HepG2 (cell line): ENCODE measurements around the gene RNPC3. TPM values are rescaled to one million over a fixed set of nuclear protein-coding genes. Genes with fewer than 3 reads are reported as not detected.

Experiments
- ATAC-seq: fragments of 200-7000 bp; cut with Tn5 transposase; 3 replicates; pipeline ENCODE4 v1.9.1; 2020; ENCODE audit warnings: mild to moderate bottlenecking, moderate library complexity
- BruUV-seq: library from RNA; stranded (reverse); fragments of 400-500 nt; replicated peaks from 2 replicates; lab custom pipeline; 2021; lab: Mats Ljungman, UMichigan
- CTCF ChIA-PET: fragments of 300-600 bp; formaldehyde crosslinking; extraction: SDS; loops from one replicate; lab custom pipeline; 2021; ENCODE audit warnings: low total read pairs, inconsistent platforms, low intra/inter-chr PET ratio; lab: Yijun Ruan, JAX
- POLR2A ChIA-PET: fragments of 350-600 bp; sonication (Branson Sonifier 250); formaldehyde crosslinking; loops from one replicate; lab custom pipeline; 2020; ENCODE audit warnings: antibody characterized with exemption, inconsistent platforms; lab: Yijun Ruan, JAX
- DNase-seq: peaks from one replicate; pipeline ENCODE4 v3.0.0-alpha.2; 2015; ENCODE audit warnings: low spot score
- FAIRE-seq: peaks from 3 replicates; lab custom pipeline; 2011; peaks lifted over from hg19 to GRCh38; lab: Jason Lieb, UNC
- H2AFZ ChIP-seq: one replicate; pipeline ENCODE4 v1.6.1; 2011; ENCODE audit warnings: low read length, inconsistent platforms
- H3K27ac ChIP-seq: fragments of 300-600 bp; 3 replicates; pipeline ENCODE4 v1.8.0; 2011; ENCODE audit warnings: mixed run types, mild to moderate bottlenecking, mixed read lengths, low read length, inconsistent platforms; ENCODE audit not compliant: insufficient read depth; ENCODE audit errors: extremely low read length
- H3K27me3 ChIP-seq, 2 experiments: fragments of 200-600 bp in 1 of 2; 2 replicates in 1 of 2; 3 replicates in 1 of 2; pipeline versions ENCODE4 v1.6.0 to v1.8.0; 2011; ENCODE audit warnings: low read length in 2 of 2, mild to moderate bottlenecking in 2 of 2, moderate library complexity in 2 of 2, inconsistent platforms in 1 of 2; ENCODE audit not compliant: insufficient read depth in 2 of 2, control insufficient read depth in 1 of 2
- H3K36me3 ChIP-seq, 2 experiments: fragments of 200-600 bp in 1 of 2; replicated peaks in 1 of 2; 2 replicates in 1 of 2; 3 replicates in 1 of 2; pipeline versions ENCODE4 v1.5.1 to v1.8.0; 2011; ENCODE audit warnings: low read length in 2 of 2, inconsistent platforms in 1 of 2; ENCODE audit not compliant: insufficient read depth in 2 of 2, control insufficient read depth in 1 of 2
- H3K4me1 ChIP-seq: 2 replicates; pipeline ENCODE4 v1.5.1; 2012; ENCODE audit warnings: low read length, inconsistent platforms; ENCODE audit not compliant: insufficient read depth
- H3K4me2 ChIP-seq: 2 replicates; pipeline ENCODE4 v1.6.0; 2011; ENCODE audit warnings: low read depth, low read length, inconsistent platforms
- H3K4me3 ChIP-seq, 3 experiments: fragments of 200-600 bp in 1 of 3; sonication (generic), shearing (Covaris generic) in 1 of 3; replicated peaks in 1 of 3; 2 replicates each; pipeline ENCODE4 v1.5.1; 2011 to 2016; ENCODE audit warnings: low read length in 3 of 3, inconsistent platforms in 2 of 3, low read depth in 2 of 3, mild to moderate bottlenecking in 2 of 3, control low read depth in 1 of 3, mixed read lengths in 1 of 3; ENCODE audit not compliant: insufficient read depth in 1 of 3
- H3K79me2 ChIP-seq: one replicate; pipeline ENCODE4 v1.6.1; 2011; ENCODE audit warnings: low read length, inconsistent platforms; ENCODE audit not compliant: insufficient read depth
- H3K9ac ChIP-seq: 2 replicates; pipeline ENCODE4 v1.6.0; 2011; ENCODE audit warnings: mild to moderate bottlenecking, low read depth, low read length, inconsistent platforms; ENCODE audit not compliant: insufficient read depth
- H3K9me3 ChIP-seq: 2 replicates; pipeline ENCODE4 v1.5.1; 2012; ENCODE audit warnings: mild to moderate bottlenecking, low read length
- H4K20me1 ChIP-seq: 2 replicates; pipeline ENCODE4 v1.6.0; 2011; ENCODE audit warnings: inconsistent platforms, mild to moderate bottlenecking, low read length, moderate library complexity; ENCODE audit not compliant: insufficient read depth
- BRD4 ChIP-seq: sonication (generic); formaldehyde crosslinking; IDR thresholded peaks from 2 replicates; pipeline ENCODE4 v1.4.0; 2020; ENCODE audit warnings: missing genetic modification reagents
- HNRNPUL1 ChIP-seq: fragments of 200-400 bp; formaldehyde crosslinking; IDR thresholded peaks from 2 replicates; pipeline ENCODE4 v1.6.1; 2017; ENCODE audit warnings: low read depth, mild to moderate bottlenecking, low read length, moderate library complexity
- KLF16 ChIP-seq, 2 experiments: sonication (generic) in 1 of 2; formaldehyde crosslinking in 1 of 2; IDR thresholded peaks; 2 replicates each; pipeline versions ENCODE4 v1.6.1 to v1.8.0; 2016 to 2023; ENCODE audit warnings: missing genetic modification reagents in 2 of 2, missing compliant biosample characterization in 1 of 2
- ZFY ChIP-seq: sonication (generic); formaldehyde crosslinking; IDR thresholded peaks from 2 replicates; pipeline ENCODE4 v1.4.0; 2020; ENCODE audit warnings: missing genetic modification reagents
- ZNF543 ChIP-seq: sonication (generic); formaldehyde crosslinking; IDR thresholded peaks from 2 replicates; pipeline ENCODE4 v1.4.0; 2020; ENCODE audit warnings: mild to moderate bottlenecking, missing genetic modification reagents
- WGBS: methylation state at CpG from one replicate; pipeline ENCODE4 v1.1.6; 2017; ENCODE audit warnings: low lambda C conversion rate; 5-methylcytosine and 5-hydroxymethylcytosine counted together
- in situ Hi-C: cut with HindIII; loops from 2 replicates; pipeline ENCODE4 v1.10.0; 2017; ENCODE audit warnings: low pct_unique_long_range_greater_than_20kb; ENCODE audit not compliant: extremely low pct_ligation_motif_present
- intact Hi-C: fragments of 100-400 bp; cut with micrococcal nuclease; formaldehyde crosslinking; loops from one replicate; pipeline ENCODE4 v1.10.0; 2022; ENCODE audit not compliant: unreplicated experiment
- polyA plus RNA-seq, 8 experiments: library from polyadenylated mRNA; depleted of rRNA in 3 of 8; stranded (reverse) in 7 of 8; unstranded in 1 of 8; fragments of >200 nt; fragmentation: Illumina TruSeq in 4 of 8; extraction: Trizol in 4 of 8; gene quantifications; 2 replicates each; pipeline versions ENCODE4 v1.2.1 to v1.2.3, GENCODE V29; 2011 to 2016; ENCODE audit warnings: low read depth in 4 of 8, missing spikeins in 1 of 8, mixed read lengths in 1 of 8; ENCODE audit not compliant: insufficient read depth in 1 of 8
- total RNA-seq, 5 experiments: library from RNA; depleted of rRNA; stranded (reverse); fragments of >200 nt; fragmentation: Illumina TruSeq; extraction: Trizol; gene quantifications; 2 replicates each; pipeline ENCODE4 v1.2.3, GENCODE V29; 2016; ENCODE audit warnings: low read depth in 1 of 5
- TF ChIP-seq, protein P1 (sequence below): sonication (generic); formaldehyde crosslinking; IDR thresholded peaks from 2 replicates; pipeline ENCODE4 v1.4.0; 2020; ENCODE audit warnings: mild to moderate bottlenecking, missing genetic modification reagents
- TF ChIP-seq, protein P2 (sequence below): sonication (generic); formaldehyde crosslinking; IDR thresholded peaks from 2 replicates; pipeline ENCODE4 v1.4.0; 2020; ENCODE audit warnings: missing genetic modification reagents; ENCODE audit errors: not compliant biosample characterization

Gene RNPC3
- total and polyA plus RNA-seq, 2 of the 13 experiments (the other 11 are each of a cell fraction or from before 2014, with no cell fraction given) = 9.1 to 22.1 TPM

DNA sequence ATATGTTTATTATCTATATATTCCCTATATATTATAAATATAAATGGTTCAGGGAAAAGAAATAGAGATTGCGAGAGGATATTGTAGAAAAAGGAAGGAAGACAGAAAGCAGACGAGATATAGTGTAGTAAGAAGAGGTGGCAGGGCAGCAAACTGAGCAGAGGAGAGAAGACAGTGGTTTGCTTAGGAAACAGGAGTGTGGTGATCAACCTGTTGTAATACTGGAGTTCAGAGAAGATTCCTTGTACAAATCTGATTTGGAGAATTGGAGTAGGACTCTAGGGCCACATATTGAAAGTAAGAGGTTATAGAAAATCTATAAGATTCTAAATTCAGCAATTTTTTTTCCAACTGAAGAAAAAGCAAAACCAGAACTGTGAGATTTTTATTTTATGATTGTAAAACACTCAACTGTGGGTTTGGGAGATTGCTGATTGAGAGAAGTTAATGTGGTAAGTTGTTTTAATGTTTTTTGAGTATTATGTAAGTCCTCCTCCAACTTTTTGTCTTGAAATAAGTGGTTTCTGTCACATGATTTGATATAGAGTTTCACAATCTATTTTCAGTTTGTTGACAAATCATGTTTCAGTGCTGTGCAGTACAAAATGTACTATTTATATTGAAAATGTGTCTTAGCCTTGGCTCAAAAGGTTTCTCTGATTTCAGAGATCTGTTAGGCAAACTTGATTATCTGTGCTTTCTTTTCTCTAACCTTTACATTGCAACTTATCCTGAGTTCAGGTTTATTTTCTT lies 36.3 kb downstream of the RNPC3 start:
- BruUV-seq = no TSS peak
- peaks cover 16% of the 10 kb centered on the region for H3K4me1 ChIP-seq
- no peaks in the 10 kb centered on the region for H3K36me3 ChIP-seq
- H3K4me2 ChIP-seq = no peak overlapping the region
- no peak overlapping the region for H3K27ac ChIP-seq
- H3K27me3 ChIP-seq = no peaks in the 10 kb centered on the region
- H3K79me2 ChIP-seq = no peaks in the 10 kb centered on the region
- H3K9ac ChIP-seq = no peak overlapping the region
- ATAC-seq (peak; percentile 43; the same call in 2 of the 3 replicates), DNase-seq (no peak), FAIRE-seq (no peak)
- intact Hi-C loops = no loop called here
- no peak for TF ChIP-seq KLF16 (CRISPR knock-in tag; IDR thresholded peaks at IDR 0.05)
- TF ChIP-seq, protein P1, sequence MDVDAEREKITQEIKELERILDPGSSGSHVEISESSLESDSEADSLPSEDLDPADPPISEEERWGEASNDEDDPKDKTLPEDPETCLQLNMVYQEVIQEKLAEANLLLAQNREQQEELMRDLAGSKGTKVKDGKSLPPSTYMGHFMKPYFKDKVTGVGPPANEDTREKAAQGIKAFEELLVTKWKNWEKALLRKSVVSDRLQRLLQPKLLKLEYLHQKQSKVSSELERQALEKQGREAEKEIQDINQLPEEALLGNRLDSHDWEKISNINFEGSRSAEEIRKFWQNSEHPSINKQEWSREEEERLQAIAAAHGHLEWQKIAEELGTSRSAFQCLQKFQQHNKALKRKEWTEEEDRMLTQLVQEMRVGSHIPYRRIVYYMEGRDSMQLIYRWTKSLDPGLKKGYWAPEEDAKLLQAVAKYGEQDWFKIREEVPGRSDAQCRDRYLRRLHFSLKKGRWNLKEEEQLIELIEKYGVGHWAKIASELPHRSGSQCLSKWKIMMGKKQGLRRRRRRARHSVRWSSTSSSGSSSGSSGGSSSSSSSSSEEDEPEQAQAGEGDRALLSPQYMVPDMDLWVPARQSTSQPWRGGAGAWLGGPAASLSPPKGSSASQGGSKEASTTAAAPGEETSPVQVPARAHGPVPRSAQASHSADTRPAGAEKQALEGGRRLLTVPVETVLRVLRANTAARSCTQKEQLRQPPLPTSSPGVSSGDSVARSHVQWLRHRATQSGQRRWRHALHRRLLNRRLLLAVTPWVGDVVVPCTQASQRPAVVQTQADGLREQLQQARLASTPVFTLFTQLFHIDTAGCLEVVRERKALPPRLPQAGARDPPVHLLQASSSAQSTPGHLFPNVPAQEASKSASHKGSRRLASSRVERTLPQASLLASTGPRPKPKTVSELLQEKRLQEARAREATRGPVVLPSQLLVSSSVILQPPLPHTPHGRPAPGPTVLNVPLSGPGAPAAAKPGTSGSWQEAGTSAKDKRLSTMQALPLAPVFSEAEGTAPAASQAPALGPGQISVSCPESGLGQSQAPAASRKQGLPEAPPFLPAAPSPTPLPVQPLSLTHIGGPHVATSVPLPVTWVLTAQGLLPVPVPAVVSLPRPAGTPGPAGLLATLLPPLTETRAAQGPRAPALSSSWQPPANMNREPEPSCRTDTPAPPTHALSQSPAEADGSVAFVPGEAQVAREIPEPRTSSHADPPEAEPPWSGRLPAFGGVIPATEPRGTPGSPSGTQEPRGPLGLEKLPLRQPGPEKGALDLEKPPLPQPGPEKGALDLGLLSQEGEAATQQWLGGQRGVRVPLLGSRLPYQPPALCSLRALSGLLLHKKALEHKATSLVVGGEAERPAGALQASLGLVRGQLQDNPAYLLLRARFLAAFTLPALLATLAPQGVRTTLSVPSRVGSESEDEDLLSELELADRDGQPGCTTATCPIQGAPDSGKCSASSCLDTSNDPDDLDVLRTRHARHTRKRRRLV (CRISPR knock-in tag) = no peak
- no peak for TF ChIP-seq ZNF543 (CRISPR knock-in tag)
- TF ChIP-seq ZFY (CRISPR knock-in tag) = no peak
- no peak for TF ChIP-seq BRD4
- TF ChIP-seq HNRNPUL1 = no peak
- TF ChIP-seq, protein P2, sequence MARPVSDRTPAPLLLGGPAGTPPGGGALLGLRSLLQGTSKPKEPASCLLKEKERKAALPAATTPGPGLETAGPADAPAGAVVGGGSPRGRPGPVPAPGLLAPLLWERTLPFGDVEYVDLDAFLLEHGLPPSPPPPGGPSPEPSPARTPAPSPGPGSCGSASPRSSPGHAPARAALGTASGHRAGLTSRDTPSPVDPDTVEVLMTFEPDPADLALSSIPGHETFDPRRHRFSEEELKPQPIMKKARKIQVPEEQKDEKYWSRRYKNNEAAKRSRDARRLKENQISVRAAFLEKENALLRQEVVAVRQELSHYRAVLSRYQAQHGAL (CRISPR knock-in tag) = no peak
- no peaks in the 10 kb centered on the region for H3K9me3 ChIP-seq
- no peak overlapping the region for H3K4me3 ChIP-seq
- 86% methylated on average over 2 of the region's 2 CpGs for WGBS
- in situ Hi-C loops = no loop called here
- H4K20me1 ChIP-seq = no peaks in the 10 kb centered on the region
- POLR2A ChIA-PET = no interaction called here
- CTCF ChIA-PET = no interaction called here
- H2AFZ ChIP-seq = no peak overlapping the region
